ENCODE measurements around the gene ENO3. TPM values are rescaled to one million over a fixed set of nuclear protein-coding genes. Genes with fewer than 3 reads are reported as not detected.

ENO3 gene
- total RNA-seq, 1 experiment from 2014 or later, result 24.6 TPM

DNA sequence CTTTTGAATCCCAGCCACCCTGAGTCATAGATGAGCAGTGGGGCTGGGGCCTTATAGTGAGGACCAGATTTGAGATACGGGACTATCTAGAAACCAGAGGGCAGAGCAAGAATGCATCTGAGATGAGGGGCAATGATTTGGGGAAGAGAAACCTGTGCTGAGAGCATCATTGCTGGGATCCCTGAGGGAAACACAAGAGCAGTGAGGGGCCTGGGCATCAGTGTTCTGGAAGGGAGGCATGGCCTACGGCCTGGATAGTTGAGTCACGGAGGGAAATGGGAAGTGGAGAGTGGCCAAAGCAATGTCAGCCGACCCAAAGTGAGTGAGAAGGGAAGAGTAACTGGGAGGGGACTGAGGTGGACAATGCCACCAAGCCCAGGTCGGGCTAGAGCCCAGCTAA lies 31.4 kb downstream of the ENO3 start:
- ChIA-PET RAD21 (ENCODE audit: low non-redundant PET in 1 of 2, low total read pairs in 2 of 2, uncharacterized antibody in 2 of 2, unreplicated experiment in 2 of 2) (no interaction called here), POLR2A (no interaction called here), CTCF (no interaction called here)
- Histone ChIP-seq H3K79me2 (ENCODE audit: insufficient read depth, low read length) (peaks cover 15% of the 10 kb centered on the region), H3K4me2 (ENCODE audit: low read length) (no peak overlapping the region), H4K20me1 (ENCODE audit: insufficient read depth) (no peaks in the 10 kb centered on the region), H3K27me3 (ENCODE audit: insufficient read depth, low read length) (no peaks in the 10 kb centered on the region), H3K9me2 (ENCODE audit: insufficient read depth) (no peaks in the 10 kb centered on the region), H3K4me1 (ENCODE audit: control insufficient read depth in 1 of 2, insufficient read depth in 2 of 2, low read length in 2 of 2) (peaks cover 5 to 12% of the 10 kb centered on the region in 2 experiments; a peak in 2 of 4 replicates), H3K4me3 (replicated peaks in 1 of 2; ENCODE audit: low read depth in 1 of 2, low read length in 2 of 2) (no peak overlapping the region), H3K9ac (ENCODE audit: low read length) (no peak overlapping the region), H3K27ac (ENCODE audit: low read depth, low read length) (no peak overlapping the region), H2AFZ (ENCODE audit: low read depth, low read length, poor library complexity, severe bottlenecking) (no peak overlapping the region), H3K9me3 (ENCODE audit: control insufficient read depth in 1 of 2, insufficient read depth in 1 of 2, low read depth in 1 of 2, low read length in 2 of 2) (no peaks in the 10 kb centered on the region), H3K36me3 (ENCODE audit: control insufficient read depth in 1 of 2, insufficient read depth in 2 of 2, low read length in 2 of 2) (peaks cover 10 to 28% of the 10 kb centered on the region in 2 experiments; a peak in 2 of 4 replicates)
- intact Hi-C loops (cut with micrococcal nuclease), result no loop called here
- no TSS peak for BruUV-seq (replicated peaks)
- no peak for TF ChIP-seq RAD21 (IDR thresholded peaks at IDR 0.05; ENCODE audit: low read depth)
- no peak for TF ChIP-seq JUND (IDR thresholded peaks at IDR 0.05)
- no peak for TF ChIP-seq POLR2AphosphoS5 (IDR thresholded peaks at IDR 0.05; ENCODE audit: low read depth, low read length)
- TF ChIP-seq EZH2phosphoT487 (IDR thresholded peaks at IDR 0.05; ENCODE audit: borderline replicate concordance), result no peak
- TF ChIP-seq POLR2A (IDR thresholded peaks at IDR 0.05; ENCODE audit: borderline replicate concordance, extremely low read depth, insufficient read depth, insufficient read length), result no peak
- TF ChIP-seq, protein P1, sequence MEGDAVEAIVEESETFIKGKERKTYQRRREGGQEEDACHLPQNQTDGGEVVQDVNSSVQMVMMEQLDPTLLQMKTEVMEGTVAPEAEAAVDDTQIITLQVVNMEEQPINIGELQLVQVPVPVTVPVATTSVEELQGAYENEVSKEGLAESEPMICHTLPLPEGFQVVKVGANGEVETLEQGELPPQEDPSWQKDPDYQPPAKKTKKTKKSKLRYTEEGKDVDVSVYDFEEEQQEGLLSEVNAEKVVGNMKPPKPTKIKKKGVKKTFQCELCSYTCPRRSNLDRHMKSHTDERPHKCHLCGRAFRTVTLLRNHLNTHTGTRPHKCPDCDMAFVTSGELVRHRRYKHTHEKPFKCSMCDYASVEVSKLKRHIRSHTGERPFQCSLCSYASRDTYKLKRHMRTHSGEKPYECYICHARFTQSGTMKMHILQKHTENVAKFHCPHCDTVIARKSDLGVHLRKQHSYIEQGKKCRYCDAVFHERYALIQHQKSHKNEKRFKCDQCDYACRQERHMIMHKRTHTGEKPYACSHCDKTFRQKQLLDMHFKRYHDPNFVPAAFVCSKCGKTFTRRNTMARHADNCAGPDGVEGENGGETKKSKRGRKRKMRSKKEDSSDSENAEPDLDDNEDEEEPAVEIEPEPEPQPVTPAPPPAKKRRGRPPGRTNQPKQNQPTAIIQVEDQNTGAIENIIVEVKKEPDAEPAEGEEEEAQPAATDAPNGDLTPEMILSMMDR (IDR thresholded peaks at IDR 0.05 in 2 of 3, conservative IDR thresholded peaks at IDR 0.05 in 1 of 3; ENCODE audit: borderline replicate concordance in 1 of 3, insufficient read depth in 1 of 3, low read depth in 2 of 3, low read length in 2 of 3), result no peak
- TF ChIP-seq ELF1 (IDR thresholded peaks at IDR 0.05; ENCODE audit: borderline replicate concordance, low read depth), result no peak
- TF ChIP-seq, protein P2, sequence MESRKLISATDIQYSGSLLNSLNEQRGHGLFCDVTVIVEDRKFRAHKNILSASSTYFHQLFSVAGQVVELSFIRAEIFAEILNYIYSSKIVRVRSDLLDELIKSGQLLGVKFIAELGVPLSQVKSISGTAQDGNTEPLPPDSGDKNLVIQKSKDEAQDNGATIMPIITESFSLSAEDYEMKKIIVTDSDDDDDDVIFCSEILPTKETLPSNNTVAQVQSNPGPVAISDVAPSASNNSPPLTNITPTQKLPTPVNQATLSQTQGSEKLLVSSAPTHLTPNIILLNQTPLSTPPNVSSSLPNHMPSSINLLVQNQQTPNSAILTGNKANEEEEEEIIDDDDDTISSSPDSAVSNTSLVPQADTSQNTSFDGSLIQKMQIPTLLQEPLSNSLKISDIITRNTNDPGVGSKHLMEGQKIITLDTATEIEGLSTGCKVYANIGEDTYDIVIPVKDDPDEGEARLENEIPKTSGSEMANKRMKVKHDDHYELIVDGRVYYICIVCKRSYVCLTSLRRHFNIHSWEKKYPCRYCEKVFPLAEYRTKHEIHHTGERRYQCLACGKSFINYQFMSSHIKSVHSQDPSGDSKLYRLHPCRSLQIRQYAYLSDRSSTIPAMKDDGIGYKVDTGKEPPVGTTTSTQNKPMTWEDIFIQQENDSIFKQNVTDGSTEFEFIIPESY (IDR thresholded peaks at IDR 0.05; ENCODE audit: extremely low read depth, insufficient replicate concordance, low read length), result no peak
- no peak for TF ChIP-seq ZNF274 (IDR thresholded peaks at IDR 0.05; ENCODE audit: low read depth, low read length)
- no peak for TF ChIP-seq EGR1 (IDR thresholded peaks at IDR 0.05; ENCODE audit: low read depth)
- TF ChIP-seq ZFX (IDR thresholded peaks at IDR 0.05), result no peak
- no peak for TF ChIP-seq FOSL1 (IDR thresholded peaks at IDR 0.05; ENCODE audit: low read depth)
- no peak for TF ChIP-seq SRF (IDR thresholded peaks at IDR 0.05; ENCODE audit: low read depth)
- TF ChIP-seq TCF7L2 (IDR thresholded peaks at IDR 0.05; ENCODE audit: borderline replicate concordance, extremely low read depth, insufficient read depth, insufficient read length), result no peak
- no peak for TF ChIP-seq SP1 (IDR thresholded peaks at IDR 0.05; ENCODE audit: low read depth)
- no peak for TF ChIP-seq SIN3A (IDR thresholded peaks at IDR 0.05; ENCODE audit: low read depth)
- ATAC-seq (no peak), DNase-seq (ENCODE audit: low read depth, low spot score) (no peak)
